Islet of Langerhans (tissue), 1 donor: ENCODE results near the gene HK2.
"Not testable (repeated sequence)": the region's sequence is repeated elsewhere in the genome, so short reads cannot be mapped to it uniquely, and the experiment has no call there.

Source experiments
- FAIRE-seq: peaks from one replicate; lab custom pipeline; 2011; peaks lifted over from hg19 to GRCh38; lab: Jason Lieb, UNC

Gene HK2

DNA sequence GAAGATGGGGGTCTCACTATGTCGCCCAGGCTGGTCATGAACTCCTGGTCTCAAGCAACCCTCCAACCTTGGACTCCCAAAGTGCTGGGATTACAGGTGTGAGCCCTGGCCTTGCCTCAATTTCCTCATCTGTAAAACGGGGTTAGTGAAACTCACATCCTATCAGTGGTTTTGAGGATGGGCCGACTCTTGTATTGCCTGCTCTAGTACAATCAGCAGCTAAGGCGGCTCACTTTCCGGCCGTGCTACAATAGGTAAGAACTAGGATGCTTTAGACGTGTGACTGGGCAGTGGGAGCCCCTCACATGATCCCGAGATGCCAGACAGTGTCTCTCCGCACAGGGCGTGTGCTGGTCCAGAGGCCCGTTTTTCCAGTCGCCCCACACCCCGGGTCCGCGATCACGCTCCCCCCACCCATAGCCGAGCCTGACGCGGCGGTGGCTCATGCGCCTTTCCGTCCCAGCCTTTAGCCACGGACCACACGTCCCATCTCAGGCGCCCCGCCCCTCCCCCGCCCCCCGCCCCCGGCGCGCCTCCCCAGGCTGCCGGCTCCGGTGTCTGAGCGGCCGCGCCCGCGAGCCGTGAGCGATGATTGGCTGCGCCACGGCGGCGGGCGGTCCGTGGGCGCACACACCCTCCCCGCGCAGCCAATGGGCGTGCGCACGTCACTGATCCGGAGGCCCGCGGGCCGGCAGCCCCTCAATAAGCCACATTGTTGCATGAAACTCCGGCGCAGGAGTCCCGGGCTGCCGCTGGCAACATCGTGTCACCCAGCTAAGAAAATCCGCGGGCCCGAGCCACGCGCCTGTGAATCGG lies at the start of gene HK2:
TSS of gene HK2 (plus strand) at position 710 of the 816 bp plus-strand sequence. CDS start 454 bp downstream, outside the sequence.
- FAIRE-seq = no peak

GRCh38 chr2:74789271-74789670 lies 44.7 kb upstream of the HK2 start:
- FAIRE-seq = no peak

DNA sequence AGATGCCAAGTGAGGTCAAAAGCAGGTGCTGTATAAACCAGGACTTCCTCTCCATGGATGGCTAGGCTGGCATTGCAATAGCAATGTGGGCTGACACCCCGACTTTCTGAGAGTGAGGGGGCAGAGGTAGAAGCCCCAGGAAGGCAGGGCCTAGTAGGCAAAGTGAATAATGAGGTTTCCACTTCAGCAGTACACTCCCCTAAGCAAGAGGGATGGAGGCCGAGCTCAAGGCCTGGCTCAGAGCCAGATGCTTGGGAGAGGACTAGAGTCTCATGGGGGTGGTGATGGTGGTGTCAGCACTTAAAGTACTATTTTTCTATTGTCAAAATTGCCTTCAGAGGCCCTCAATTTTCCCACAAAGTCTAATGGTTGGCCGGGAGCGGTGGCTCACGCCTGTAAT lies 41.6 kb upstream of the HK2 start:
- FAIRE-seq = no peak

DNA sequence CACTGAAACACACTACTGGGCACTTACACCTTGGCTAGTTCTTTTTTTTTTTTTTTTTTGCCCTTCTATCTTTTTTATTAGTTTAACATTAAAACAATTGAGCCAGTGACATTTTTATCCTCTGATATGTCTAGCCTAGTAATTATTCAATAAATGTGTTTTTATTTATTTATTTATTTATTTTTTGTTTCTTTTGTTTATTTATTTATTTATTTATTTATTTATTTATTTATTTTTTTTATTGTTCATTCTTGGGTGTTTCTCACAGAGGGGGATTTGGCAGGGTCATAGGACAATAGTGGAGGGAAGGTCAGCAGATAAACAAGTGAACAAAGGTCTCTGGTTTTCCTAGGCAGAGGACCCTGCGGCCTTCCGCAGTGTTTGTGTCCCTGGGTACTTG lies 39.0 kb upstream of the HK2 start:
- not testable (repeated sequence) for FAIRE-seq

- FAIRE-seq = no peak
Measured at GRCh38 chr2:74806355-74806839, 27.5 kb upstream of the HK2 start.

GRCh38 chr2:74806920-74807319 lies 27.0 kb upstream of the HK2 start:
- no peak for FAIRE-seq

DNA sequence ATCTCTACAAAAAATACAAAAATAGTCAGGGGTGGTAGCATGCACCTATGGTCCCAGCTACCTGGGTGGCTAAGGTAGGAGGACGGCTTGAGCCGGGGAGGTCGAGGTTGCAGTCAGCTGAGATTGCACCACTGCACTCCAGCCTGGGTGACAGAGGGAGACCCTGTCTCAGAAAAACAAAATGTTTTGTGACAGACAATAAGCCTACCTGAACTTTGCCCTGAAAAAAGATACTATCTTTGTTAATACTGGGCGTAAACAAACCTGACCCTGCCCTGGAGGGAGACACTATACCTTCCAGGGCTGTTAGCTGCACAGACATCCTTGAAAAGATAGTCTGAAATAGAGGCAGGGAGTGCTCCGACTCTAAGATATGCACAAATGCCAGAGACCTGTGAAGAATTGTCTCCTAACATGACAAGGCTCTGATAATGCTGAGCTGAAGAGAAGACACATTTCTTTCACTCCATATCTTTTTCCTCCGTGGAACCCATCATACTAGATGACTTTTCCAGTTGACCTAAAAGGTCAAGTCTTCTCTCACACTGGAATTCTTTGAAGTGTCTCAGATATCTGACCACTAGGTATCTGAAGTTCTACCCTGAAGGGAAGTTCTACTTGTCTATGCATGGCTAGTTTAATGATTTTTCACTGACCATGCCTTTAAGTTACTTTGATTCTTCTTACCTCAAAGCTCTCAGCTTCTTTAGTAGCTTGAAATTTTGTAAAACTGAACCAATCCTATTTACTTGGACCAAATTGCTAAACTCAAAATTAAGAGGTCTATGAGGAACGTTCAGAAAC lies 20.9 kb upstream of the HK2 start:
- no peak for FAIRE-seq

- no peak for FAIRE-seq
Measured at GRCh38 chr2:74814102-74814501, 19.8 kb upstream of the HK2 start.

GRCh38 chr2:74815941-74816340 lies 18.0 kb upstream of the HK2 start:
- FAIRE-seq = no peak

DNA sequence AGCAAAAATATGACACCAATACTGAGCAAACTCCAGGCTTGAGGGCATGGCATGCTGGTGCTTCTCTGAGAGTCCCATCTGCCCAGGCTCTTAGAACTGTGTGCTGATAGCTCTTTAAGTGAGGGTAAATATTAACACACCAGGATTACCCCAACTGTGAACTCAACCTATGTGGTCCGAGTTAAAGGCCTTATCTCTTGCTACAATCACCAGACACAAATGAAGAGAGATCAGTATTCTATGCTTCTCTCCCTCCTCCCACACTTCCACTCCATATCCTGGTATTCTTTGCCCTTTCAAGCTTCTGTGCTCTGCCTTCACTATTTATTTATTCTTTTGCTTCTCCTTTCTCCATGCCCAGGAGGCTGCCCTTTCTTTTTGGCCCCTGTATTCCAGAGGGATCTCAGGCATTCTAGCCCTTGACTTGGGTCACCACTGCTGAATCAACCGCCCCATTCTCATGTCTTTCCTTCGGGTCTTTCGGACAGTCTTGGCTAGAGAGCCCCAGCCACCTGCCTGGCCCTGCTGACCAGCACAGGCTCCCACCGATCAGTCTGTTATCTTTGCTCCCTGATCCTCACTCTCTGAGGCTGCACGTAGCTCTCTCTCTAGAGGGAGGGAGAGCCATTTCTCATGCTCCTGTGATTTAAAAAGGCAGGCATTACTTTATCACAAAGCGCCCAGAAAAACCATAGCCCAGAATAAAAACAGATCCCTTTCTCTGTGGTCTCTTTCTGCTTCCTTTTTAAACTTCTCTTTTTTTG lies 17.2 kb upstream of the HK2 start:
- FAIRE-seq = no peak

DNA sequence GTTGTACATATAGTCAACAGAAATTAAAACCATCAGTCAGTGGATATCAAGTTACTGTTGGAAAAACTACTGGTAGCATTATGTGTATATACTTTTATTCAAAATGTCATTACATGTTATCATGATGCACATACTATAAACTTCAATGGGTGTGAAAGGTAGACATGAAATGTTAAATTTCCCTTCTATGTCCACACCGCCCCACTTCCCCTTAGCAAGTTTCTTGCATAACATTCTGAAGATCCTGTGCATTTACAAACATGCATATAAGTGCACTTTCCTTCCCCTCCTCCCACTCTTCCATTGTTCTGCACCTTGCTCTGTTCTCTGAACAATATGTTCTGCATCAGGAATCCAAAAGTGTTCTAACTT lies 16.6 kb upstream of the HK2 start:
- no peak for FAIRE-seq

GRCh38 chr2:74819702-74820101 lies 14.2 kb upstream of the HK2 start:
- no peak for FAIRE-seq

DNA sequence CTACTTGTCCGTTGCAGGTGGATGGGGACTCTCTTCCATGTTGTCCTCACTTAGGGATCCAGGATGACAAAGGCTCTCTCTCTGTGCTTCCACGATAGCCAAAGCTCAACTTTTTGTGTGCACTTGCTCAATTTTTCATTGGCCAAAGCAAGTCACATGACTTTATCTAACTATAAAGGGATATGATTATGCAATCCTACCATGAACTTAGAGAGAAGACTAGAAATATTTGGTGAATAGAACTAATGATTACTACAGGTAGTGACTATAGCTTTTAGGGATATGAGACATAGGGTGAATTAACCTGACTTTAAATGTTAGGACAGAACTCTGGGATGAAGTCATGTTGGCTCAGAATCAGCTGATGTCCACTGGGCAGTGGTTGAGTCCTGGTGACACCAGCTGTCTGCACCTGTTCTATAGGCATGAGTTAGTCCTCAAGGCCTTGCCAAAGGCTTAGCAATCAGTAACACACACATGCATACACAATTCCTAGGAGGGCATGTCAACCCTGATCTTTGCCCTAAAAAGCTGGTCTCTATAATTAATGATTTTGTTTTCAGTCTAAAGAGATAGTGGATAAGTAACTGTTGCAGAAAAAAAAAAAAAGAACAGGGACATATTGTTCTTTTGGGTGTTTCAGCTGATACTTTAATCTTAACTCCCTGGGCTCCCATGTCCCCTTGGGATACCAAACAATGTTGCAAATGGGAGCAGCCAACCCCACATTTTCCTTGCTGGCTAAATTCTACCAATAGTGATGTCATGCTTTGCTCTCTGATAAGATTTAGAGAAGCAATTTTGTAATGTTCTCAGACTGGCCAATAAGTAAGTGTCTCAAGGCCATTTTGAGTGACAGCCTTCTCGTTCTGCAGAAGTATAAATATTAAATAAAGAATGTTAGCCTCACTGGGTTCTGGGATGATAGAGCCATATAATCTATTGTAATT lies 12.5 kb upstream of the HK2 start:
- no peak for FAIRE-seq

DNA sequence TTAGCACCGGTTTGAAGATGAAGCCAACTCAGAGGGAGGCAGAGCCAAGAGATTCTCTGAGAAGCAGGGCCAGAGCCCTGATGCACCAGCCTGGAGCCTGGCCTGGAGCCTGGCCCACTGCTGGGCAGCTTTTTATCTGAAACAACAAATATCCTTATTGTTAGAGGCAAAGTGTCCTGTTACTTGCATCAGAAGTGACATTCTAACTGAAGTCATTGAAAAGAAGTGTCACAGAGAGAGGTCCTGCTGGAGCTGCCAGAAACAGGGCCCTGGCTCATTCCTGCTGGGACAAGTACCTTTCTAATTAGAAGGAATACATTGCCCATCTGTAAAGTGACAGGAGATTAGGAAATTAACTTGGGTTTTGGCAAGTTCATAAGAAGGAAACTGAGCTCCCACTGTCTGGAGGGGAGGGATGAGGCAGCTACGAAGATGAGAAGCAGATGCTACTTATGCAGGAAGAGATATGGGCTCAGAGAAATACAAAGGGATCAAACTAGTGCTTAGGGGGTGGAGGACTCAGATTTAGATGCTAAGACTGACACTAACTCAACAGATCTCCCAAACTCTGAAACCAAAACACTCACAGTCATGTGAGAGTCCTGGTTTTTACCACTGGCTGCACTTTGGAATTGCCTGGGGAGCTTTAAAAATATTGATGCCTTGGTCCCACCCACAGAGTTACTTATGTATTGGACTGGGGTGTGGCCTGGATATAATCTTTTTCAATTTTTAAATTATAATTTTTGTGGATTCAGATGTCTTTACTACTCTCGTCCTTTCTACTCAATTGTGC lies 11.0 kb upstream of the HK2 start:
- no peak for FAIRE-seq

DNA sequence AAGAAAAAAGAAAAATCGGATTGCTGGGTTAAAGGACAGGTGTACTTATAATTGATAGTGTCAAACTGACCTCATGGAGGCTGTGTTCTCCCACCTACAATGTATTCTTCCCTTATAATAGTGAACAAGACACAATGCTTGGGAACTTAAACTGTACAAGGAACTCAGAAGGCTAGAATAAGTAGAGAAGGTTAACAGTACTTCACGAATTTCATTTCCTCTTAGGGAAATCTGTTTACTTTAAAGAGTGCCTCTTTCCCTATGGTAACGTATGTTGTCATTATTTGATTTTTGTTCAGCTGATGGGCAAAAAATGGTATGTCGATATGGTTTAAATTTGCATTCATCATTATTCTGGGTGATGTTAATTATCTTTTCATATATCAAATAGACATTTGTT lies 9.2 kb upstream of the HK2 start:
- FAIRE-seq = no peak

DNA sequence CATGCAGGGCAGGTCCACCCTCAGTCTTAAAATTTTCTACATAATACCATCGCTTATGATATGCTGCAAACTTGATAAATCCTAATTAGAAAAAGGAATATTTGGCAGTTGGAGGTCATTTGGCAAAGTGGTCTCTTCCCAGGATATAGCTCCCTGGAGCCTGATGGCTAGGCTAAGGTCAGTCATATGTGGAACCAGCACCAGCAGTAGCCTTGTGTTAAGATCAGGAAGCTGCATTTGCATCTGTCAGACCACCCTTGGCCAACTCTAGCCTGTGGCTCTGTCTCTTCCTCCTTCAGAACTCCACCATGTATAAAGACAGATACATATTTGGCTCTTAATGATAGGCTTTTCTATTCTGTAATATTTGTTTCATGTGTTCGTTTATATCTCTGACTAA lies 5.4 kb upstream of the HK2 start:
- no peak for FAIRE-seq

GRCh38 chr2:74831693-74832530 lies 2.0 kb upstream of the HK2 start:
- no peak for FAIRE-seq

DNA sequence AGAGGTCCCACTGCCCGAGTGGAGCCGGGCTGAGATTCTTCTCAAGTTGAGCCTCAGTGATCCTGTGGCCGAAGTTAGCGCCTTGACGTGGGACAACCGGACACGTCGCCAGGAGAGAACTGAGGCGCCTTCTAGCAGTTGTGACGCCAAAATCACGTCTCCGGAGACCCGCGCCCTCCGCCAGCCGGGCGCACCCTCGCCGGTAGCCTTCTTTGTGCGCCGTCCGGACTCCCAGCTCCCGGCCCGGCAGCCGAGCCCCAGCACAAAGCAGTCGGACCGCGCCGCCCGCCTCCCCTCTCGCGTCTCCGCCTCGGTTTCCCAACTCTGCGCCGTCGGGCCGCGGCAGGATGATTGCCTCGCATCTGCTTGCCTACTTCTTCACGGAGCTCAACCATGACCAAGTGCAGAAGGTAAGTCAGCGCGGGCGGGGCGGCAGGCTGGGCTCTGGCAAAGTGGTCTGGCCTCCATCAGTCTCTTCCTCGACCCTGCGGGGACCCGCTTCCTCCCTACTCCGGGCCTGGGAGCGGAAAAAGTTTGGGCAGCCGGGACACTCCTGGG lies 386 bp downstream of the HK2 start:
- FAIRE-seq = not testable (repeated sequence)
